Colon (tissue), 2 donors: Measurements from ENCODE around the gene SERPINC1.
"Not testable (repeated sequence)": the region's sequence is repeated elsewhere in the genome, so short reads cannot be mapped to it uniquely, and the experiment has no call there.

Source experiments
- FAIRE-seq: peaks from 2 replicates; lab custom pipeline; 2012; peaks lifted over from hg19 to GRCh38; lab: Jason Lieb, UNC
- donor health status: control.
- donor health status: control.

Gene SERPINC1

GRCh38 chr1:173862769-173863223, 54.3 kb downstream of the SERPINC1 start:
- no peak for FAIRE-seq

DNA sequence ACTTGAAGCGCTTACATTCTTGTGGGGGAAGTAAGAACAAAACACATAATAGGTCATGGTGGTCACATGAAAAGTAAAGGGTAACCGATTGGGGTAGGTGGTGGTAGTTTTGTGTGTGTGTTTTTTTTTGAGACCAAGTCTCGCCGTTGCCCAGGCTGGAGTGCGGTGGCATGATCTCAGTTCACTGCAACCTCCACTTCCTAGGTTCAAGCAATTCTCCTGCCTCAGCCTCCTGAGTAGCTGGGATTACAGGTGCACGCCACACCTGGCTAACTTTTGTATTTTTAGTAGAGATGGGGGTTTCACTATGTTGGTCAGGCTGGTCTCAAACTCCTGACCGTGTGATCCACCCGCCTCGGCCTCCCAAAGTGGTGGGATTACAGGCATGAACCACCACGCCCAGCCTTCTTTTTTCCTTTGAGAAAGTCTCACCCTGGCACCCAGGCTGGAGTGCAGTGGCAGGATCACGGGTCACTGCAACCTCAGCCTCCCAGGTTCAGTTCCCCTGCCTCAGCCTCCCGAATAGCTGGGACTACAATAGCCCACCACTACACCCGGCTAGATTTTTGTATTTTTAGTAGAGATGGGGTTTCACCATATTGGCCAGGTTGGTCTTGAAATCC, 54.9 kb downstream of the SERPINC1 start:
- not testable (repeated sequence) for FAIRE-seq

GRCh38 chr1:173861731-173862145, 55.4 kb downstream of the SERPINC1 start:
- FAIRE-seq = no peak

DNA sequence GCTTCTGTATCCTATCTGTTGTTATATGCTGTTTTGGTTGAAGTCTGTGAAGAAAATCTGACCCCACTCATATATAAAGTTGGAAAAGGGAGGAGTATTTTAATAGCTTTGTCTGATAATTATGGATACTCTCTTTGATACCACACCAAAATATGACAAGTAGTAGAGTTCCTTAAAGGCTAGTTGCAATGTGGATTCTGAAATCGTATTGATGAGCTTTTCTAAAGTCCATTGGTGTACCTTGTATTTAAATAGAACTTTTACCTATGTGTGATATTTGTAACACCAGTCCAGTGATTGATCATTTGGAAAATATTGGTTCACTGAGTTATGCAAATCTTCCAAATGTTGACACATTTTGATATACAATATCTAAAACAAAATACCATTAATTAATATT, 57.1 kb downstream of the SERPINC1 start:
- FAIRE-seq = no peak

DNA sequence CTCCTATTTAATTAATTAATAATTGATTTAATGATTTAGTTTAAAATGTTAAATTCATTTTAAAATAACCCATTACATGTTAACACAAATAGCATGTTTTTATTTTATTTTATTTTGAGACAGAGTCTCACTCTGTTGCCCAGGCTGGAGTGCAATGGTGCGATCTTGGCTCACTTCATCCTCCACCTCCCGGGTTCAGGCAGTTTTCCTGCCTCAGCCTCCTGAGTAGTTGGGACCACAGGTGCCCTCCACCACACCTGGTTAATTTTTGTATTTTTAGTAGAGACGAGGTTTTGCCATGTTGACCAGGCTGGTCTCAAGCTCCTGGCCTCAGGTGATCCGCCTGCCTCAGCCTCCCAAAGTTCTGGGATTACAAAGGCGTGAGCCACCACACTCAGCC, 57.6 kb downstream of the SERPINC1 start:
- not testable (repeated sequence) for FAIRE-seq

DNA sequence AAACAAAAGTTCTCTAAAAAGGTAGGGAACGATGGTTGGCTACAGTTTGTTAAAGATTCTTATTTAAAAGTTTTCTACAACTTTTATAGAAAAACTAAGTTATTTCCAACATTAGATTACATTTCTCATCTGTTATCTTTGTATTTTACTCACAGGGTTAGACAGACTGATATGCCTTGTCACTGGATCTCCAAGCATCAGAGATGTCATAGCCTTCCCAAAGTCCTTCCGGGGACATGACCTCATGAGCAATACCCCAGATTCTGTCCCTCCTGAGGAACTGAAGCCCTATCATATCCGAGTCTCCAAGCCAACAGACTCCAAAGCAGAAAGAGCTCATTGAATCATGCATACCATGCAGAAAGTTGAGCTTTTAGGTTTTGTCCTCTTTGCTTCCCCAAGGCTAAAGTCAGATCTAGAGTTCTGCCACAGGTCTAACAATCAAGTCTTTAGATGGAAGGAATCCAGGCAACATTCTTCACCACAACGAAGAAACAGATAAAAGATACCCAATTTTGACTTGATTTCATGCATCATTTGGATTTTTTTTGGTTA, 59.7 kb downstream of the SERPINC1 start:
- no peak for FAIRE-seq

- FAIRE-seq = no peak
These were observed 60.2 kb downstream of the SERPINC1 start for GRCh38 chr1:173856903-173857302.

DNA sequence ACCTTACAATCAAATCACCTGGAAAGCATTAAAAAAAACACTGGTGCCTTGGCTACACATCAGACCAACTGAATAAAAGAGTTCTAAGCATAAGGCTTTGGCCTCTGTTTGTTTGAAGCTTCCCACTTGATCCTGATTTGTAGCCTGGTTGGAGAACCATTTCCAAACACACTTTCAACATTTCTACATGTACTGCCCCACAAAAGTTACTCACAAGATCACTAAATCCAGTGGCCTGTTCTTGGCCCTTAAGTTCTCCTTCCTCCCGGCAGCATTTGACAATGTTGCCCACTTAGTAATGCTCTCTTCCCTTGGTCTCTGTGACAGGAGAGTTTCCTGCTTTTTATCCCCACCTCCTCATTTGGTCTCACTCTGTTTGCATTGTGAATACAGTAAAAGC, 61.1 kb downstream of the SERPINC1 start:
- no peak for FAIRE-seq
